BE2C (cell line): ENCODE results near the gene SULT4A1.

Experiments used
- DNase-seq: peaks from one replicate; pipeline ENCODE4 v3.0.0-alpha.2; 2020
- H3K27me3 ChIP-seq: fragments of 250-450 bp; sonication (Bioruptor Pico); 2 replicates; pipeline ENCODE4 v1.5.1; 2020; ENCODE audit warnings: mild to moderate bottlenecking
- H3K36me3 ChIP-seq: fragments of 250-450 bp; sonication (Bioruptor Pico); 2 replicates; pipeline ENCODE4 v1.5.1; 2020; ENCODE audit warnings: mild to moderate bottlenecking
- H3K4me1 ChIP-seq: fragments of 250-450 bp; sonication (Bioruptor Pico); 2 replicates; pipeline ENCODE4 v1.5.1; 2020
- H3K4me3 ChIP-seq: 2 replicates; pipeline ENCODE4 v1.5.1; 2011; ENCODE audit warnings: low read depth, low read length
- H3K9me3 ChIP-seq: fragments of 250-450 bp; sonication (Bioruptor Pico); 2 replicates; pipeline ENCODE4 v1.5.1; 2020
- CTCF ChIP-seq: IDR thresholded peaks from 2 replicates; pipeline ENCODE4 v1.5.1; 2012; ENCODE audit warnings: mild to moderate bottlenecking, low read depth, low read length

SULT4A1 gene

GRCh38 chr22:43892183-43892894 is 30.0 kb upstream of the SULT4A1 start:
- Histone ChIP-seq H3K36me3 (no peaks in the 10 kb centered on the region), H3K9me3 (no peaks in the 10 kb centered on the region), H3K4me1 (no peaks in the 10 kb centered on the region), H3K27me3 (peaks cover 29% of the 10 kb centered on the region), H3K4me3 (no peak overlapping the region)
- no peak for DNase-seq
- no peak for TF ChIP-seq CTCF

GRCh38 chr22:43891360-43892182 is 29.3 kb upstream of the SULT4A1 start, which contains the start of gene PNPLA5:
Gene PNPLA5 (minus strand): TSS chr22:43892013. CDS start chr22:43891880, 133 bp downstream.
- DNase-seq = no peak
- no peak for TF ChIP-seq CTCF

GRCh38 chr22:43890901-43891331 is 28.6 kb upstream of the SULT4A1 start:
- Histone ChIP-seq H3K4me3 (no peak overlapping the region), H3K36me3 (no peaks in the 10 kb centered on the region), H3K4me1 (no peaks in the 10 kb centered on the region), H3K9me3 (no peaks in the 10 kb centered on the region), H3K27me3 (peaks cover 29% of the 10 kb centered on the region)
- DNase-seq = no peak
- no peak for TF ChIP-seq CTCF

More at GRCh38 chr22:43891360-43892182, 29.3 kb upstream of the SULT4A1 start, which contains the start of gene PNPLA5:
- Histone ChIP-seq H3K9me3 (no peaks in the 10 kb centered on the region), H3K36me3 (no peaks in the 10 kb centered on the region), H3K4me1 (no peaks in the 10 kb centered on the region), H3K27me3 (peaks cover 29% of the 10 kb centered on the region), H3K4me3 (no peak within 1 kb of the TSS; the same call in 1 of the 2 replicates)

GRCh38 chr22:43889860-43890253 is 27.5 kb upstream of the SULT4A1 start:
- no peak for DNase-seq
- no peaks in the 10 kb centered on the region for H3K9me3 ChIP-seq

GRCh38 chr22:43889201-43889859 is 27.0 kb upstream of the SULT4A1 start:
- Histone ChIP-seq H3K4me1 (no peaks in the 10 kb centered on the region), H3K36me3 (no peaks in the 10 kb centered on the region), H3K27me3 (peaks cover 29% of the 10 kb centered on the region), H3K4me3 (no peak overlapping the region), H3K9me3 (no peaks in the 10 kb centered on the region)
- DNase-seq = no peak
- no peak for TF ChIP-seq CTCF

More at GRCh38 chr22:43889860-43890253, 27.5 kb upstream of the SULT4A1 start:
- Histone ChIP-seq H3K36me3 (no peaks in the 10 kb centered on the region), H3K4me3 (no peak overlapping the region), H3K27me3 (peaks cover 29% of the 10 kb centered on the region), H3K4me1 (no peaks in the 10 kb centered on the region)
- TF ChIP-seq CTCF = no peak
